Measurements from ENCODE around the gene FRAS1.
"Not testable (repeated sequence)": the region's sequence is repeated elsewhere in the genome, so short reads cannot be mapped to it uniquely, and the experiment has no call there.

The FRAS1 gene

DNA sequence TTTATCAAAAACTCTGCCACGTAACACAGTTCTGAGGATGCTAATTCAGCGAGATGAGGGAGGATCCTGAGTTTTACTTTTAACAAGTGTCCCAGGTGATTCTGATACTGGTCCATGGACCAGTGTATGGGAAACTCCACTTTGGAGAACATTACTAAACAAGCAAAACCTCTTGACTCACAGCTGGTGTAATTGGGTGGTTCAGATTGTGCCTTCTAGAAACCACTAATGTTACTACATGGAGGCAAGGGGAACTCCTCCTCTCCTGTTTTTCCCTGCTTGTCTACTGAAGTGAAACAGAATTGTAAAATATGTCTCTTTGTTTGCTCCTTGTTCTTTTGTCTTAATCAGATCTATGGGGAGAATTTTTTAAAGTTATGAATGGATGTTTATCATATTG, 62.6 kb downstream of the FRAS1 start:
- no peak for DNase-seq (ENCODE audit: low read depth in 4 of 4, low spot score in 1 of 4)

- no peak for DNase-seq (ENCODE audit: low read depth in 4 of 4, low spot score in 1 of 4)
These were observed 63.2 kb downstream of the FRAS1 start for GRCh38 chr4:78120144-78120880.

DNA sequence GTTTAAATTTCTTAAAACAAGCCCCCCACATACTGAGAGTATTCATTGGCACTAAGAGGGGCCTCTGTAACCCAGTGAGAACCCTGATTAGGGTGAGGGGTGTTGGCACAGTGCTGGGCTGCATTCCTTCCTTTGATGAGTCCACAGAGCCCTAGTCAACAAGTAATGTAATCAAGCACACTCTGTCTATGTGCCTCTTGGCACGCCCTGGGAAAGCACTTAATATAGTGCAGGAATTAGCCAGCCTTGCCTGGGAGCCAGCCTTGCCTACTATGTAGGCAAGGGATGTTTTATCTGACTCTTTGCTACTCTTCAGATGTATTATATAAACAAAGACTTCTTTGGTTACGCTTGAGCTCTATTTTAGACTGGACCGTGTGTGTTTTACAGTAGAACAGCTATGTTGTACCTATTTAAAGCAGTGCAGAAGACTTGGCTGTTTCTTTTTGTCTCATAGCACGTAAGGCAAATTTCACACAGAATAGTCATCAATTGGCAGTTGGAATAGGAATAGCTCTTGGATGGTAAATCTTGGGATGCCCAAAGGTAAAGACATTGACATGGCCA, 64.3 kb downstream of the FRAS1 start:
- DNase-seq (ENCODE audit: low read depth in 4 of 4, low spot score in 1 of 4): no peak

DNA sequence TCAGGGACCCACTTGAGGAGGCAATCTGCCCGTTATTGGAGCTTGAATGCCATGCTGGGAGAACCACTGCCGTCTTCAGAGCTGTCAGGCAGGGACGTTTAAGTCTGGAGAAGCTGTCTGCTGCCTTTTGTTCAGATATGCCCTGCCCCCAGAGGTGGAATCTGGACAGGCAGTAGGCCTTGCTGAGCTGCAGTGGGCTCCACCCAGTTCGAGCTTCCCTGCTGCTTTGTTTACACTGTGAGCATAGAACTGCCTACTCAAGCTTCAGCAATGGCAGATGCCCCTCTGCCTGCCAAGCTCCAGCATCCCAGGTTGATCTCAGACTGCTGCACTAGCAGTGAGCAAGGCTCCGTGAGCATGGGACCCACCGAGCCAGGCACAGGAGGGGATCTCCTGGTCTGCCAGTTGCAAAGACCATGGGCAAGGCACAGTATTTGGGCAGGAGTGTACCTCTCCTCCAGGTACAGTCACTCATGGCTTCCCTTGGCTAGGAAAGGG, 68.8 kb downstream of the FRAS1 start:
- not testable (repeated sequence) for DNase-seq (ENCODE audit: low read depth in 4 of 4, low spot score in 1 of 4)

GRCh38 chr4:78129383-78130108, 72.4 kb downstream of the FRAS1 start:
- DNase-seq (ENCODE audit: low read depth in 4 of 4, low spot score in 1 of 4): no peak

DNA sequence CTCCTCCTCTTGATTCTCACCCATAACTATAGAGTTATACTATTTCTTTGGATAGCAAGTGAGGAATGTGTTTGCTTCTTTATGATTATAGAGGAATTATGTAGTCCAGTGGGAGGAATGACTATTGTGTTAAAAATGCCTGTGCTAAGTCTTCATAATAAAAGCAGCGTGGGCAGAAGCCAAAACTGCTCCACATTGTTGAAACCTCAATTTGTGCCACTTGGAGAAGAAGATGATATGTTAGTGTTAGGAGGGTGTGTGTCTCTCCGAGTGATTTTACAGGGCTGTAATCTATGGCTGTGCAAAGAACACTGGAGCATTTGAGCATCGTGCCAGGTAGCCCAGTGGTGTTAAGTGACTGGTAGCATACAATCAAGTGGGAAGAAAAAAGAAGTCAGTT, 74.3 kb downstream of the FRAS1 start:
- DNase-seq (ENCODE audit: low read depth in 4 of 4, low spot score in 1 of 4): no peak

DNA sequence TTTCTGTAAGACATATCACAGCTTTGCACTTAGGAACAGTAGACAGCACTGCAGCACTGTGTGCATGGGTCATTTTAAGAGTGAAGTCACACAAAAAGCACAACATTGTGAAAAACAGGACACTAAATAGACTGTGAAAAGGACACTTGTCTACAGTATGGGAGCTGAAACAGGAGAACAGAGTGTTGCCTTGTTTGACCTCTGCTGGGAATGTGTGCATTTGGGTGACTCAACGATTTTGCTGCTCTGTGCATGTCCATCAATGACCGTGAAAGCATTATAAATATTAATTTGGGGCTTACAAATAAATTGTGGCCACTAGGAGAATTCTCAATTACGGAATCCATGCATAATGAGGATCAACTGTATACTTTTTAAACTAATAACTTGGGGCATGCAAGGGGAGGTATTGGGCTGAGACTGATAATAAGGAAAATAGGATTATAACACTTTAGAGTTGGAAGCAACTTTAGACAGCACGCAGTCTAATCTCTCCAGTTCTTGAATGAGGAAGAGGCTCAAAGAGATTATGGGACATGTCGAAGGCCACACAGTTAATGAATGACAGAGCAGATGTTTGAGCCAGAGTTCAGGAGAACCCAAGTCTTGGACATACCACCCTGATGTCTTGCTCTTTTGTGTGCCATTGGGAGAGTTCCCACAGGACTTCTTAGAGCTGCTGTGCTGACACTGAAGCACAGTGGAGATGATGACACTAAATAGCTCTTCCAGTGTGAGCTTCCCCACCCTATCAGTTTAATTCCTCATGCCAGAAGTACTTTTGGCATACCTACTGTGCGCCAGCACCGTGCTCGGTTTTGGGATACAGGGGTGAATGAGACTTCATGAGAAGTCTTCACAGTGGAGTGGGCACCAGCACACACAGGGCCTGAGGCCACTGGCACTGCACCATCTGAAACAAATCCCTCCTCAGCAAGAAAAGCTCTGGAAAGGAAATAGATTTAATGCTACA, 79.3 kb downstream of the FRAS1 start:
- DNase-seq (ENCODE audit: low read depth in 4 of 4, low spot score in 1 of 4): no peak

- no peak for DNase-seq (ENCODE audit: low read depth in 4 of 4, low spot score in 1 of 4)
These were observed 80.4 kb downstream of the FRAS1 start for GRCh38 chr4:78137532-78137931.

GRCh38 chr4:78138252-78138651, 81.1 kb downstream of the FRAS1 start:
- DNase-seq (ENCODE audit: low read depth in 4 of 4, low spot score in 1 of 4): no peak

GRCh38 chr4:78143634-78144033, 86.5 kb downstream of the FRAS1 start:
- DNase-seq (ENCODE audit: low read depth in 4 of 4, low spot score in 1 of 4): no peak

DNA sequence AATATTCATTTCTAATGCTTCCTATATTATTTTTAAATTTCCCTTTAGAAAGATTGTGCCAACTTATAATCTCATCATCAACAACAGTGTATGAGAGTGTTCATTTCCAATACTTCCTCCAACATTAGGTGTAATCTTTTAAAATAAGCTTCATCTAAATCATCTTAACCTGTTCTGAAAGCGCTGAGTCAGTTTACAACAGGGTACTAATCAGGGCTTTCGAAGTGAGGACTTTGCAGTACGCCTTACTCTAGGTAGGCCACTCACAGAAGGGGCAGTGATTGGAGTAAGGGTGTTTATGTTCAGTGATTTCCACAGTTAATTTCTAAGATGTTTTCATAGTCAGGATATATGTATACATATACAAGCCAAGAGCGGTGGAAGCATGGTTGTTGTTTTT, 87.9 kb downstream of the FRAS1 start:
- DNase-seq (ENCODE audit: low read depth in 4 of 4, low spot score in 1 of 4): no peak

DNA sequence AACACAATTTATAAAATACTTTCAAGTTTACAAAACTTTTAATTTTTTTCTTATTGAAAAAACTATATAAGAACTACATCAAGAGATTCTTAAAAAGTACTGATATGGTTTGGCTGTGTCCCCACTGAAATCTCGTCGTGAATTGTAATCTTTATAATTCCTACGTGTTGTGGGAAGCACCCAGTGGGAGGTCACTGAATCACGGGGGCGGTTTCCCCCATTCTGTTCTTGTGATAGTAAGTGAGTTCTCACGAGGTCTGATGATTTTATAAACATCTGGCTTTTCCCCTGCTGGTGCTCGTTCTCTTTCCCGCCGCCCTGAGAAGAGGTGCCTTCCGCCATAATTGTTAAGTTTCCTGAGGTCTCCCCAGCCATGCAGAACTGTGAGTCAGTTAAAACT, 88.5 kb downstream of the FRAS1 start:
- DNase-seq (ENCODE audit: low read depth in 4 of 4, low spot score in 1 of 4): no peak

GRCh38 chr4:78149751-78150542, 92.8 kb downstream of the FRAS1 start:
- no peak for DNase-seq (ENCODE audit: low read depth in 4 of 4, low spot score in 1 of 4)

DNA sequence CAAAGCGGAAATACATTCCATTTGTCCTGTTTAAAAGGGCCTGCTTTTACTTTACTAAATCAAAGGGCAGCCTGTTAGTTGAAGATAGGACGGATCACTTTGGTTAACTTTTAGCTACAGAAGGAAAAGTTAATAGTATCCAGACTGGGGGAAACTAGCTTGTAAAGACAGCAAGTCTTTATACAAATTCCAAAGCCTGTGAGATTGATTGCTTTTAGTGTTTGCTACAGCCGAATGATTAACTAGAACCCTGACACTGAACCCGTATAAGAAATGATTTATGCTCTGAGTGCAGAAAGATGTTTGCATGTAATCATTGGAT, 93.4 kb downstream of the FRAS1 start:
- no peak for DNase-seq (ENCODE audit: low read depth in 4 of 4, low spot score in 1 of 4)

DNA sequence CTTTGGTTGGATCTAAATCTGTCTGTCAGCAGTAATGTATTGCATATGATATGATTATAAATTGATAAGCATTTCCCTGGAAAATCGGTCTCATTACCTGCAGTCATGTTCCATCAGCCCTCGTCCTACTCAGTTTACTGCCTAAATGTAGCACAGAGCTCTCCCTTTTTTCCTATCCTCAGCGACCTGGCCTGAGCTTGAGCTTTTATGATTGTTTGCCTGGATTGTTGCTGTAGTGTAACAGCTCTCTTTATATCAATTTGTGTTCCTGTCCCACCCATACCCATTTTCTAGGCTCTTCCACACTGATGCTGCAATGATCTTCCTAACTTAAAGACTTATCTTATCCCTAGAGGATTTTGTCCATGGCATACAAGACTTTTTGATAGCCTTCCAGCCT, 95.7 kb downstream of the FRAS1 start:
- no peak for DNase-seq (ENCODE audit: low read depth in 4 of 4, low spot score in 1 of 4)

DNA sequence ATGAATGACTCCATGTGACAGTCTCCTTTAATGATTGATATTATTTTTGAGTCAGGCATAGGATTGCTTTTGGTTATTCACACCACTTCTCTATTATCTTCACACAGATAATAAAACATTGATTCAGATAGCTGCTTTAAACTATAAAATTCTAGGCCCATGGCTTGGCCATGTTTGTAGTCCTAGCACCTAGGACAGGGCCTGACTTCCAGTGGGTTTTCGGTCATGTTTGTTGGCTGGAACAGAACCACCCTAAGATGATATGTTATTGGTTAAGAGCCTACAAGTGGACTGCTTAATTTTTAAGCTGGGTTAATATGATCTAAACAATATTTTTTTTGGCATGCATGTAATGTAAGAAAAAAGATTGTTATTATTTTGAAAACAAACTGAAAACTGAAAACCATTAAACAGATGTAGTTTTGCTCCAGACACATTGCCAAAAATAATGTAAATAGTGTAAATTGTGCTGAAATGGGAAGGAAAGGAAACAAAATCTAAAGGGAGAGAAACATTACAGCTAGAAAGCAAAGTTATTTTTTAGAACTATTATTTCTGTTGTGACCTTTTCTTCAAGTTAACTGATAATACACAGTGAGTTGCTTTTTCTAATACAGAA, 98.0 kb downstream of the FRAS1 start:
- DNase-seq (ENCODE audit: low read depth in 4 of 4, low spot score in 1 of 4): no peak

DNA sequence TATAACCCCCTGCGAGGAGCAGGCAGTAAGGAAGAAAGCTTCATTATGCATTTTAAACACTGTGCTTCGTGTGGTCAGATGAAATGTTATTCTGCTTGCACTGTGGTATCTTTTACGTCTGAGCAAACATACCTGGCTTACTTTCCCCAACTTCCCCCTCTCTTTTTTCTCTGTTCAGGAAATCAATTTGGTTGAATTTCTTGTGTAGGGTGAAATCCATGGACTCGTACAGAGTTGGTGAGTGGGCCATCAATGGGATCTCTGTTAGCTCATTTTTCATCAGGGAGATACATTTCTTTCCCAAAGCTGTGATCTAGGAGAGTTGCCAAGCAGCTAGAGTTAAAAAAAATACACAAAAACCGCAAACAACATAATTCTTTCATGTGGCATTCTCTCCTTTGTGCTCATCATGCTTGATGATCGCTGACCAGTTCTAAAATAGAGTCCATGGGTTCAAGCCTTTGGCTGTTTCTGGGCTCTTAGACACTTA, 98.5 kb downstream of the FRAS1 start:
- no peak for DNase-seq (ENCODE audit: low read depth in 4 of 4, low spot score in 1 of 4)

DNA sequence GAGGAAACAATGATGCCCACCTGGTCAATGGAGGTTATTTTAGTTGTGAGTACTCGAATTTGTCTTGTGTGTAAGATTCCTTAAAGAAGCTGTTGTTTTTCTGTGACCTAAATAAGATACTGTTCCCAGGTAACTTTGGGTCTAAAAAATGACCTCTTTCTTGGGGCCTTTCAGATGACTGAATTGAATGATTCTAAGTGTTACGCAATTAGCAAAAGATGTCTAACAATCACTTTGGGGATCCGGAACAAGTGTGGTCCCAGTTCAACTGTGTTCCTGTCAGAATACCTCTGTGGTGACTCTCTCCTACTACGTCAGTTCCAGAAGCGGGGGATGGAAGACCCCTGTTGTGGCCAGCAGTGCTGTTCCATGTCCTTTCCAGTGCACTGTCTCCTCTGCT, 99.4 kb downstream of the FRAS1 start:
- DNase-seq (ENCODE audit: low read depth in 4 of 4, low spot score in 1 of 4): no peak

GRCh38 chr4:78162342-78162741, 105.2 kb downstream of the FRAS1 start:
- DNase-seq (ENCODE audit: low read depth in 4 of 4, low spot score in 1 of 4): no peak

GRCh38 chr4:78162821-78163220, 105.7 kb downstream of the FRAS1 start:
- no peak for DNase-seq (ENCODE audit: low read depth in 4 of 4, low spot score in 1 of 4)

Measured in stimulated activated CD4-positive, alpha-beta T cell treated with anti-CD3 and anti-CD28 coated beads, Interleukin-1b, Interleukin-23, amount 100 ng/mL, for 24 hours (primary cell).